Chondrocyte (in vitro differentiated cells): ENCODE measurements around the gene IRAK2. TPM values are rescaled to one million over a fixed set of nuclear protein-coding genes. Genes with fewer than 3 reads are reported as not detected.

Experiments used
- DNase-seq: peaks from one replicate; pipeline ENCODE4 v3.0.0; 2021; ENCODE audit warnings: mixed read lengths, low spot score
- H3K27ac Mint-ChIP-seq: one replicate; pipeline ENCODE4 v1.8.0; 2021; ENCODE audit warnings: mild to moderate bottlenecking, moderate library complexity, mixed read lengths; ENCODE audit not compliant: unreplicated experiment
- H3K27me3 Mint-ChIP-seq: 2 replicates; pipeline ENCODE4 v1.8.0; 2021; ENCODE audit warnings: low read depth, mixed read lengths
- H3K36me3 Mint-ChIP-seq: 2 replicates; pipeline ENCODE4 v1.8.0; 2021; ENCODE audit warnings: low read depth, mixed read lengths
- H3K4me1 Mint-ChIP-seq: 2 replicates; pipeline ENCODE4 v1.8.0; 2021; ENCODE audit warnings: low read depth, mild to moderate bottlenecking, mixed read lengths
- H3K4me3 Mint-ChIP-seq: one replicate; pipeline ENCODE4 v1.8.0; 2021; ENCODE audit warnings: mild to moderate bottlenecking, moderate library complexity, mixed read lengths; ENCODE audit not compliant: unreplicated experiment
- H3K9me3 Mint-ChIP-seq: 2 replicates; pipeline ENCODE4 v1.8.0; 2021; ENCODE audit warnings: low read depth, mixed read lengths
- long read RNA-seq: library from polyadenylated mRNA; stranded (forward); transcript quantifications from one replicate; pipeline ENCODE4 v2.0.0, GENCODE V29; 2021
- total RNA-seq: library from RNA; stranded (reverse); gene quantifications from 3 replicates; pipeline ENCODE4 v1.2.1, GENCODE V29; 2021
- TF ChIP-seq, protein P1 (sequence below): fragments of 200-600 bp; sonication (generic); IDR thresholded peaks from 2 replicates; pipeline ENCODE4 v1.5.0; 2021; ENCODE audit warnings: antibody characterized with exemption, mild to moderate bottlenecking, moderate library complexity

IRAK2 gene, protein sequence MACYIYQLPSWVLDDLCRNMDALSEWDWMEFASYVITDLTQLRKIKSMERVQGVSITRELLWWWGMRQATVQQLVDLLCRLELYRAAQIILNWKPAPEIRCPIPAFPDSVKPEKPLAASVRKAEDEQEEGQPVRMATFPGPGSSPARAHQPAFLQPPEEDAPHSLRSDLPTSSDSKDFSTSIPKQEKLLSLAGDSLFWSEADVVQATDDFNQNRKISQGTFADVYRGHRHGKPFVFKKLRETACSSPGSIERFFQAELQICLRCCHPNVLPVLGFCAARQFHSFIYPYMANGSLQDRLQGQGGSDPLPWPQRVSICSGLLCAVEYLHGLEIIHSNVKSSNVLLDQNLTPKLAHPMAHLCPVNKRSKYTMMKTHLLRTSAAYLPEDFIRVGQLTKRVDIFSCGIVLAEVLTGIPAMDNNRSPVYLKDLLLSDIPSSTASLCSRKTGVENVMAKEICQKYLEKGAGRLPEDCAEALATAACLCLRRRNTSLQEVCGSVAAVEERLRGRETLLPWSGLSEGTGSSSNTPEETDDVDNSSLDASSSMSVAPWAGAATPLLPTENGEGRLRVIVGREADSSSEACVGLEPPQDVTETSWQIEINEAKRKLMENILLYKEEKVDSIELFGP
- 0.63 to 1.6 TPM (median 1.6 TPM) in 3 replicates for total RNA-seq
- long read RNA-seq, partial matches to known transcripts, result 0 of 3 reads
- long read RNA-seq, other reads (novel, unspliced or antisense), result 0 of 3 reads

DNA sequence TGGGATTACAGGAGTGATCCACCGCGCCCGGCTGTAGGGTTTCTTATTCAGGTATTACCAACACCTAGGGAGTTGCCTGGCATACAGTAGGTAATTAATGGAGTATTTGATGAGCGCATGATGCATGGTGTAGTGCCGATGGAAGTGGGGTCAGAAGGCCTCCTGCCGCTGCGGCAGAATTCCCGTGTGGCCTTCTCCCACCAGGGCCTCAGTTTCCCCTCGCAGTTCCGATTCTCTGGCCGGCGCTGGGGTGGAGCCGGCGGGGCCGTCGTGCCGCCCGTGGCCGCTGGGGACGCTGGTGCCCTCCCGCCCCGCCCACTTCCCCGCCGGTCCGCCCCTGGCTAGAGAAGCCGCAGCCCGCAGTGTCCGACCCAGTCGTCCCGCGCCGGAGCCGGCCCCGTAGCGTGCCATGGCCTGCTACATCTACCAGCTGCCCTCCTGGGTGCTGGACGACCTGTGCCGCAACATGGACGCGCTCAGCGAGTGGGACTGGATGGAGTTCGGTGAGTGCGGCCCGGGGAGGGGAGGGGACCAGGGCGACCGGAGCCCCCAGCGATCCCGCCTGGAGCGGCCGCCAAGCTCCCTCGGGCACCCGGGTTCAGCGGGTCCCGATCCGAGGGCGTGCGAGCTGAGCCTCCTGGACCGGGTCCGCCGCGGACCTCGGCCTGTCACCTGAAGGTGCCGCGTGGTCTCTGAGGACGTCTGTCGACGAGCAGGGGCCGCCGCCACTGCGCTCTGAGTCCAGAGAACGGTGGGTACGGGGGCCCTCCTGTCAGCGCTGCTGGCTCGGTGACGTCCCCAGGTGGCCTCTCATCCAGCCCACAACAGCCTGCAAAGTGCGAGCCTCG, at the start of gene IRAK2:
Gene IRAK2, plus strand, starts transcription at position 374 of the 848 bp plus-strand sequence. Its CDS starts 36 bp downstream, at position 410.
- TF ChIP-seq, protein P1, sequence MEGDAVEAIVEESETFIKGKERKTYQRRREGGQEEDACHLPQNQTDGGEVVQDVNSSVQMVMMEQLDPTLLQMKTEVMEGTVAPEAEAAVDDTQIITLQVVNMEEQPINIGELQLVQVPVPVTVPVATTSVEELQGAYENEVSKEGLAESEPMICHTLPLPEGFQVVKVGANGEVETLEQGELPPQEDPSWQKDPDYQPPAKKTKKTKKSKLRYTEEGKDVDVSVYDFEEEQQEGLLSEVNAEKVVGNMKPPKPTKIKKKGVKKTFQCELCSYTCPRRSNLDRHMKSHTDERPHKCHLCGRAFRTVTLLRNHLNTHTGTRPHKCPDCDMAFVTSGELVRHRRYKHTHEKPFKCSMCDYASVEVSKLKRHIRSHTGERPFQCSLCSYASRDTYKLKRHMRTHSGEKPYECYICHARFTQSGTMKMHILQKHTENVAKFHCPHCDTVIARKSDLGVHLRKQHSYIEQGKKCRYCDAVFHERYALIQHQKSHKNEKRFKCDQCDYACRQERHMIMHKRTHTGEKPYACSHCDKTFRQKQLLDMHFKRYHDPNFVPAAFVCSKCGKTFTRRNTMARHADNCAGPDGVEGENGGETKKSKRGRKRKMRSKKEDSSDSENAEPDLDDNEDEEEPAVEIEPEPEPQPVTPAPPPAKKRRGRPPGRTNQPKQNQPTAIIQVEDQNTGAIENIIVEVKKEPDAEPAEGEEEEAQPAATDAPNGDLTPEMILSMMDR, result peak; percentile 89
- Mint-ChIP-seq H3K4me1 (peaks cover 8% of the 10 kb centered on the region), H3K36me3 (no peaks in the 10 kb centered on the region), H3K27me3 (no peaks in the 10 kb centered on the region), H3K27ac (peak within 1 kb of the TSS; percentile 36), H3K9me3 (peaks cover 7% of the 10 kb centered on the region), H3K4me3 (peak within 1 kb of the TSS; percentile 73)
- no peak for DNase-seq

DNA sequence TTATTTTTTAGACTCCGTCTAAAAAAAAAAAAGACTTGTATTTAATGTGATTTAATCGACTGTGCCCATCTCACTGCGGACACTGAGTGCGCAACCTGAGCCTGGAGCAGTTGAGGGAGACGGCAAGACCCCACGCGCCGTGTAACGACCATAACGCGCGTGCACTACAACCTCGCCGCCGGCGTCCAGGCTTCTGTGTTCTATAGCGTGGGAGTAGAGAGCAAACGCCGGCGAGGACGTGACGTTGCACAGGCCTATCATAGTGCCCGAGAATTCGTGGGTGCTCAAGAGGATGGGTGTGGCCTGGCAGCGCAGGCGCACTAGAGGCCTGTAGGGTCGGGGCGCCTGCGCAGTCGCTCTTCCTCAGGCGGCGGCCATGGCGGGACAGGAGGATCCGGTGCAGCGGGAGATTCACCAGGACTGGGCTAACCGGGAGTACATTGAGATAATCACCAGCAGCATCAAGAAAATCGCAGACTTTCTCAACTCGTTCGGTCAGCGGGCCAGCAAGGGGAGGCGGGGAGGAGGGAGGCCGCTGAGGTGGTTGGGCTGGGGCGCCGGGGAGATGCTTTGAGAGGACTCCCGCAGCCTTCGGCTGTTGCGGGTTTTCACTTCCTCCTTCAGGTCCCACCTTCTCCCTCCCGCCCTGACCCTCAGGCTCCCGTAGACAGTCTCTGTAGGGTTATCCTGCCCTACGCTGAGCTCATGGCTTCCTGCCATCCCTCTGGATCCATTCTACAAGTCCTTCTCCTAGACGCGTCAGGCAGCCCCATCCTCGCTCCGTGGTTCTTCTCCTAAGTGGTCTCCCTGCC, 49.2 kb upstream of the IRAK2 start, which contains the start of gene BRK1:
Gene BRK1, plus strand, starts transcription at position 350 of the 812 bp plus-strand sequence. Its CDS starts 27 bp downstream, at position 377.
- H3K9me3 Mint-ChIP-seq, result no peaks in the 10 kb centered on the region
- TF ChIP-seq, protein P1, result no peak
- no peaks in the 10 kb centered on the region for H3K27me3 Mint-ChIP-seq
- H3K4me1 Mint-ChIP-seq, result peaks cover 26% of the 10 kb centered on the region
- DNase-seq, result peak; percentile 95
- H3K36me3 Mint-ChIP-seq, result peaks cover 4% of the 10 kb centered on the region
- H3K27ac Mint-ChIP-seq, result peak within 1 kb of the TSS; percentile 91
- H3K4me3 Mint-ChIP-seq, result peak within 1 kb of the TSS; percentile 100

DNA sequence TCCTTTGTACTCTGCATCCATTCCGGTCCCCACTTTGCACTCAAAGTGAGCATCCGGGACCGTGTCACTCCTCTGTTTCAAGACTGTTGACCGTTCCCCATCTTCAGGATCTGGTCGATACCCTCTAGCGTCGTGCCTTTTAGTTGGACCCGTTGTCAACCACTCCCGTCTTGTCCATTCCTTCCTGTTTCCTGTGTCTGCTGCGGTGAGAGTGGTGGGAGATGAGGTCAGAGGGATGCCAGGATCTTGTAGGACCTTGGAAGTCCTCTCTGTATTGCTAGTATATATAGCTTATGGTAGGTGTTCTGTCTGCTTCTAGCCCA, 48.6 kb upstream of the IRAK2 start:
- TF ChIP-seq, protein P1, result peak; percentile 20
- Mint-ChIP-seq H3K4me3 (peak overlapping the region; percentile 100), H3K9me3 (no peaks in the 10 kb centered on the region), H3K27ac (peak overlapping the region; percentile 91), H3K27me3 (no peaks in the 10 kb centered on the region), H3K4me1 (peaks cover 26% of the 10 kb centered on the region), H3K36me3 (peaks cover 5% of the 10 kb centered on the region)
- DNase-seq, result no peak

DNA sequence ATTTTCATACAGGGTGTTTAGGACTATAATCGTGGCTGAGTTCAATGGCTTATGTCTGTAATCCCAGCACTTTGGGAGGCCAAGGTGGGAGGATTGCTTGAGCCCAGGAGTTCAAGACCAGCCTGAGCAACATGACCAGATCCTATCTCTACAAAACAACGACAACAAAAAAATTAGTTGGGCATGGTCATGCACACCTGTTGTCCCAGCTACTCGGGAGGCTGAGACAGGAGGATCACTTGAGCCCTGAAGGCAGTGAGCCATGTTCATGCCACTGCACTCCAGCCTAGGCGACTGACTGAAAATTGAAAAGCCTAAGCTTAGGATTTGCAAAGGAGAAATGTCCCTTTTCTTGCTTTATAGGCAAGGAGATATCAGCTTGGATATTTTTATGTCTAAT, 47.8 kb upstream of the IRAK2 start:
- TF ChIP-seq, protein P1, result no peak
- Mint-ChIP-seq H3K27ac (no peak overlapping the region), H3K9me3 (no peaks in the 10 kb centered on the region), H3K4me1 (peaks cover 26% of the 10 kb centered on the region), H3K36me3 (peaks cover 5% of the 10 kb centered on the region), H3K4me3 (peak overlapping the region; percentile 100), H3K27me3 (no peaks in the 10 kb centered on the region)
- no peak for DNase-seq
